ENCODE measurements around the gene ZNF284. TPM values are rescaled to one million over a fixed set of nuclear protein-coding genes. Genes with fewer than 3 reads are reported as not detected.
A peak's percentile ranks its signal among the peaks of the same experiment; 100 is the strongest.

The ZNF284 gene
- total RNA-seq, 1 donor = 3.8 TPM

DNA sequence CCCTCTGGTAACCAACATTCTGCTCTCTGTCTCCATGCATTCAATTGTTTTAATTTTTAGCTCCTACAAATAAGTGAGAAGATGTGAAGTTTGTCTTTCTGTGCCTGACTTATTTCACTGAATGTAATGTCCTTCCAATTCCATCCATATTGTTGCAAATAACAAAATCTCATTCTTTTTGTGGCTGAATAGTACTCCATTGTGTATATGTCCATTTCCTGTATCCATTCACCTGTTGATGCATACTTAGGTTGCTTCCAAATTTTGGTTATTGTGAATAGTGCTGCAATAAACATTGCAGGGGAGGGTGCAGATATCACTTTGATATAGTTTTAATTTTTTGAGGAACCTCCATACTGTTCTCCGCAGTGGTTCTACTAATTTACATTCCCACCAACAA is 2.5 kb upstream of the ZNF284 start:
- TF ChIP-seq CTCF (IDR thresholded peaks at IDR 0.05; ENCODE audit: insufficient read depth, low read length) = no peak
- no peak for DNase-seq (ENCODE audit: low read depth)
- no peak overlapping the region for H3K4me3 ChIP-seq (ENCODE audit: low read depth, low read length)

DNA sequence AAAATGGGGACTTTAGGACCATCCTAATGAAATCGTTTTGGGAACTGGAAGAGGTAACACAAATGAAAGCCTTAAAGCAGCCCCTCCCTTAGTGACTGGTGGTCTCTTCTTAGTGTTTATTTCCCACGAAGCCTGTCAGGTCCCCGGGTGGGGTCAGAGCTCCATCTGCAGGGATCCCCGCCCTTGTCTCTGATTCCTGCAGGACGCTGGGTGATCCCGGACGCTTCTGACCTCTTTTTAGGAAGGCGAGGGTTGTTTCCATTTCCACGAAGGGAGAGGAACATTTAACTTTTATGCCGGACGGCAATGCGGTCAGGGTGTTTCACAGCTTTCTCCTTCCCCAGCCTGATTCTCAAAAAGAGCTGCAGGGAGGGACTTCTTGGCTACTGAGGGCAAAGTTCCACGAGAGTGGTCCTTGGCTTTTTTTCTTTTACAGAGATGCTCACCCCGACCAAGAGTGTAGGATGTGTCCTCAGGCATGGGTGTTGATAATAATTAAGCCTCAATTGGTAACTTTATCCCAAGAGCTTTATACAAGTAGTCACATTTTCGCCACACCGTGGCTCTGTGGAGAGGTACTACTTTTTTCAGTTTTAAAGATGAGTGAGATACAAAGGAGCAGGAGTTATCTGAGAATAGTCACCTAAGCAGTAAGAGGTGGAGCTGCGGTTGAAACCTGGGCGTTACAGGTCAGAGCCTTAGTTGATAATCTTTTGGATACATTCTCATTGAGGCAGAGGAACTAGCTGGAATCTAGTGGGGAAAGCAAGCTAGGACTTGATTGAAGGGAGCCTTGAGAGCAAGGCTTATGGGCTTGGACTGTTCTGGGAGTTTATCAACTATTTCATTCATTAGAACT is 813 bp downstream of the ZNF284 start:
- DNase-seq (ENCODE audit: low read depth) = peak; percentile 13
- no peak for TF ChIP-seq CTCF (IDR thresholded peaks at IDR 0.05; ENCODE audit: insufficient read depth, low read length)
- peak overlapping the region; percentile 69 for H3K4me3 ChIP-seq (ENCODE audit: low read depth, low read length)

GRCh38 chr19:44076325-44076724 is 4.4 kb downstream of the ZNF284 start:
- no peak for TF ChIP-seq CTCF (IDR thresholded peaks at IDR 0.05; ENCODE audit: insufficient read depth, low read length)
- DNase-seq (ENCODE audit: low read depth) = no peak
- no peak overlapping the region for H3K4me3 ChIP-seq (ENCODE audit: low read depth, low read length)

- H3K4me3 ChIP-seq (ENCODE audit: low read depth, low read length) = no peak overlapping the region
- TF ChIP-seq CTCF (IDR thresholded peaks at IDR 0.05; ENCODE audit: insufficient read depth, low read length) = no peak
- DNase-seq (ENCODE audit: low read depth) = no peak
Observed at GRCh38 chr19:44092108-44092507, 20.1 kb downstream of the ZNF284 start.

DNA sequence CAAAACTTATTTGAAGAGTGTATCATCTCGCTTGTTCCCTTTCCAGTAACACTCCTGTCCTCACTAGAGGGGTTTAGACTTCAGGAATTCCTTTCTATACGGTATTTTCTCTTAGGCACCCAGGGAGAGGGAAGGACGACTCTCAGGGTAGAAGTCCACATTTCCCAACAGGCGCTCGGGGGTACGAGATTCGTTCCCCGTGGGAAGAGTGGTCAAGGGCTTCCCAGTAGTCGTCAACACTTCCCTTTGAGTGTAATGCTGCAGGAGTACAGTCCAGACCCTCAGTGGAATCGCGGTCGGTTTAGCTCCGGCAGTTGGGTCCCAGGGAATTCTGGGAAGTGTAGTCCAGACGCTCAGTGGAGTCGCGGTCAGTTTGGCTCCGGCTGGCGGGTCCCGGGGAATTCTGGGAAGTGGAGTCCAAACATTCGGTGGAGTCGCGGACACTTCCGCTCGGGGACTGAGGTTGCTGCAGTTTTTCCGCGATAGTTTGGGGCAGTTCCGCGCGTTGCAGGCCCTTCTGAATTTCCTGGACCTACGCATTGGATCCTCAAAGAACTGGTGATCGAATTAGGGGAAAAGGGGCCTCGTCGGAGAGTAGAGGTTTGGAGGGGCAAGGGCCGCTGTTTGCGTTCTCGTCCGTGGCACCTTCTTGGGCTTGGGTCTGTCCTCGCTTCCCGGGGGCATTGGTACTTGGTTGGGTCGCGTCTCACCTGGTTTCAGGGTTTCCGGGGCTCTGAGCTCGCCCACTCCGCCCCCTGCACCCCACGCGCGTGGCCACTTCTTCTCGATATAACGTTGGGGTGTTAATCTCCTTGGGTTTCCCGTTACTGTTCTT is 22.2 kb downstream of the ZNF284 start, which contains the start of gene ZNF224:
TSS of gene ZNF224 (plus strand) at position 431 of the 835 bp plus-strand sequence. CDS start 3,513 bp downstream, outside the sequence.
- H3K4me3 ChIP-seq (ENCODE audit: low read depth, low read length) = peak within 1 kb of the TSS; percentile 95
- DNase-seq (ENCODE audit: low read depth) = peak; percentile 91
- no peak for TF ChIP-seq CTCF (IDR thresholded peaks at IDR 0.05; ENCODE audit: insufficient read depth, low read length)

DNA sequence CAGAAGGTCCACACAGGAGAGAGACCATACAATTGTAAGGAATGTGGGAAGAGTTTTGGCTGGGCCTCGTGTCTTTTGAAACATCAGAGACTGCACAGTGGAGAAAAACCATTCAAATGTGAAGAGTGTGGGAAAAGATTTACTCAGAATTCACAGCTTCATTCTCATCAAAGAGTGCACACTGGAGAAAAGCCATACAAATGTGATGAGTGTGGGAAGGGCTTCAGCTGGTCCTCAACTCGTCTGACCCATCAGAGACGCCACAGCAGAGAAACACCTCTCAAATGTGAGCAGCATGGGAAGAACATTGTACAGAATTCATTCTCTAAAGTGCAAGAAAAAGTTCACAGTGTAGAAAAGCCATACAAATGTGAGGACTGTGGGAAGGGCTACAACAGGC is 35.8 kb downstream of the ZNF284 start:
- no peak for TF ChIP-seq CTCF (IDR thresholded peaks at IDR 0.05; ENCODE audit: insufficient read depth, low read length)
- DNase-seq (ENCODE audit: low read depth) = no peak
- H3K4me3 ChIP-seq (ENCODE audit: low read depth, low read length) = no peak overlapping the region

Measured in fibroblast of the aortic adventitia (primary cell).